BLaER1 treated with 17β-estradiol and CSF1 and Interleukin-3, amounts not matched to agents 10 nM and 100 nM (cell line): ENCODE measurements around the gene TXLNA.

ENCODE experiments used
- H3K27ac ChIP-seq, 11 experiments: shearing (Covaris generic); formaldehyde crosslinking; 2 replicates each; pipeline ENCODE4 v1.8.1; 2022
- H3K27me3 ChIP-seq, 11 experiments: shearing (Covaris generic); formaldehyde crosslinking; 2 replicates each; pipeline ENCODE4 v1.8.1; 2022
- H3K36me3 ChIP-seq, 11 experiments: shearing (Covaris generic); formaldehyde crosslinking; 2 replicates each; pipeline ENCODE4 v1.8.1; 2022
- H3K4me1 ChIP-seq, 10 experiments: shearing (Covaris generic); formaldehyde crosslinking; 2 replicates each; pipeline ENCODE4 v1.8.1; 2022
- H3K4me2 ChIP-seq, 11 experiments: shearing (Covaris generic); formaldehyde crosslinking; 2 replicates each; pipeline ENCODE4 v1.8.1; 2022
- H3K4me3 ChIP-seq, 10 experiments: shearing (Covaris generic); formaldehyde crosslinking; 2 replicates each; pipeline ENCODE4 v1.8.1; 2022
- H3K9ac ChIP-seq, 11 experiments: shearing (Covaris generic); formaldehyde crosslinking; 2 replicates each; pipeline ENCODE4 v1.8.1; 2022
- H3K9me3 ChIP-seq, 11 experiments: shearing (Covaris generic); formaldehyde crosslinking; replicated peaks in 1 of 11; 2 replicates each; pipeline ENCODE4 v1.8.1; 2022
- H4K20me1 ChIP-seq, 11 experiments: shearing (Covaris generic); formaldehyde crosslinking; 2 replicates each; pipeline ENCODE4 v1.8.1; 2022
- Cebpa-rat ChIP-seq, 11 experiments: shearing (Covaris generic); IDR thresholded peaks; 2 replicates each; pipeline ENCODE4 v1.8.1; 2022

Gene TXLNA

GRCh38 chr1:32205401-32206370, 26.2 kb downstream of the TXLNA start, which contains the start of gene IQCC:
TSS of gene IQCC (plus strand) at chr1:32205671. CDS start at chr1:32205682, 11 bp downstream.
- Histone ChIP-seq H3K27me3 (no peaks in the 10 kb centered on the region), H3K9ac (peak within 1 kb of the TSS; percentile 79 to 92 (median 85)), H3K4me2 (peak within 1 kb of the TSS; percentile 90 to 100 (median 99)), H4K20me1 (no peaks in the 10 kb centered on the region), H3K36me3 (peaks cover 0 to 21% (median 7%) of the 10 kb centered on the region in 11 experiments; a peak in 7 of 22 replicates), H3K27ac (peak within 1 kb of the TSS; percentile 38 to 81 (median 75); a peak in 21 of 22 replicates), H3K9me3 (no peaks in the 10 kb centered on the region), H3K4me1 (peaks cover 41 to 69% (median 53%) of the 10 kb centered on the region in 10 experiments), H3K4me3 (peak within 1 kb of the TSS; percentile 66 to 88 (median 78))
- no peak for TF ChIP-seq Cebpa-rat (IDR thresholded peaks at IDR 0.05)

DNA sequence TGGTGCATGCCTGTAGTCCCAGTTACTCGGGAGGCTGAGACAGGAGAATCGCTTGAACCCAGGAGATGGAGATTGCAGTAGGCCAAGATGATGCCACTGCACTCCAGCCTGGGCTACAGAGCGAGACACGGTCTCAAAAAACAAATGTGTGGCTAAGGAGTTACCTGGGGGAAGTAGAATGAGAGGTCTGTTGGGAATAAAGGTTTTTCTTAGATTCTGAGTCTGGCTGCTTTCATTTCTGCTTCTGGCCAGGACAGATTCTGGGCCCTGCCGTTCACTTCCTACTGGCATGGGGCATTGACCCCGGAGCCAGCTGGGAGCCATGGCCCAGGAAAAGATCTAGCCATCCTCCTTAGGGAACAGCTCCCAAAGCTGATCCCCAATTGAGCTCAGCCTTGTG, 29.0 kb downstream of the TXLNA start:
- no peak overlapping the region for H3K9ac ChIP-seq
- peak overlapping the region in 2 of 11 experiments; percentile 1 to 28; a peak in 2 of 22 replicates for H3K27ac ChIP-seq
- H3K27me3 ChIP-seq = no peaks in the 10 kb centered on the region
- no peaks in the 10 kb centered on the region for H3K9me3 ChIP-seq
- peaks cover 26 to 43% (median 33%) of the 10 kb centered on the region in 10 experiments for H3K4me1 ChIP-seq
- H3K4me3 ChIP-seq = no peak overlapping the region
- no peaks in the 10 kb centered on the region; a peak in 1 of 22 replicates for H4K20me1 ChIP-seq
- peak overlapping the region in 10 of 11 experiments; percentile 14 to 54 (median 30); a peak in 15 of 22 replicates for H3K4me2 ChIP-seq
- no peak for TF ChIP-seq Cebpa-rat (IDR thresholded peaks at IDR 0.05)
- peaks cover 0 to 23% (median 7%) of the 10 kb centered on the region in 11 experiments; a peak in 8 of 22 replicates for H3K36me3 ChIP-seq

DNA sequence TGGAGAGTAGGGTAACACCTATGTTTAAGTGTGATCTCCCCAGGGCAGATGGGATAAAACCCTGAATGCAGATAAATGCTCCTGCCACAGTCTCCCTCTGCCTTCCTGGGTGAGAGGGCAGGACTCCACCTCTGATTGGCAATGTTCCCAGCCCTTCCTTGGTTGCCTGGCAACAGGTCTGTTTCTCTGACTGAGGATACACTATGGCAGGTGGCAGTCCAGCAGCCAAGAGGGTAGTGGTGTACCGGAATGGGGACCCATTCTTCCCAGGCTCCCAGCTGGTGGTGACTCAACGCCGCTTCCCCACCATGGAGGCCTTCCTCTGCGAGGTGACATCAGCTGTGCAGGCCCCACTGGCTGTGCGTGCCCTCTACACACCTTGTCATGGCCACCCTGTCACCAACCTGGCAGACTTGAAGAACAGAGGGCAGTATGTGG, 29.4 kb downstream of the TXLNA start, which contains the start of gene DCDC2B:
Gene DCDC2B, plus strand, starts transcription at position 199 of the 438 bp plus-strand sequence. Its CDS starts 5 bp downstream, at position 204.
- H3K36me3 ChIP-seq = peaks cover 0 to 22% (median 7%) of the 10 kb centered on the region in 11 experiments; a peak in 10 of 22 replicates
- H3K4me1 ChIP-seq = peaks cover 26 to 42% (median 33%) of the 10 kb centered on the region in 10 experiments
- peak within 1 kb of the TSS in 10 of 11 experiments; percentile 14 to 54 (median 30); a peak in 15 of 22 replicates for H3K4me2 ChIP-seq
- H3K9ac ChIP-seq = no peak within 1 kb of the TSS
- no peaks in the 10 kb centered on the region for H3K27me3 ChIP-seq
- TF ChIP-seq Cebpa-rat (IDR thresholded peaks at IDR 0.05) = no peak
- H3K27ac ChIP-seq = peak within 1 kb of the TSS in 2 of 11 experiments; percentile 1 to 28; a peak in 2 of 22 replicates
- H3K4me3 ChIP-seq = no peak within 1 kb of the TSS
- H3K9me3 ChIP-seq = no peaks in the 10 kb centered on the region
- no peaks in the 10 kb centered on the region; a peak in 1 of 22 replicates for H4K20me1 ChIP-seq

DNA sequence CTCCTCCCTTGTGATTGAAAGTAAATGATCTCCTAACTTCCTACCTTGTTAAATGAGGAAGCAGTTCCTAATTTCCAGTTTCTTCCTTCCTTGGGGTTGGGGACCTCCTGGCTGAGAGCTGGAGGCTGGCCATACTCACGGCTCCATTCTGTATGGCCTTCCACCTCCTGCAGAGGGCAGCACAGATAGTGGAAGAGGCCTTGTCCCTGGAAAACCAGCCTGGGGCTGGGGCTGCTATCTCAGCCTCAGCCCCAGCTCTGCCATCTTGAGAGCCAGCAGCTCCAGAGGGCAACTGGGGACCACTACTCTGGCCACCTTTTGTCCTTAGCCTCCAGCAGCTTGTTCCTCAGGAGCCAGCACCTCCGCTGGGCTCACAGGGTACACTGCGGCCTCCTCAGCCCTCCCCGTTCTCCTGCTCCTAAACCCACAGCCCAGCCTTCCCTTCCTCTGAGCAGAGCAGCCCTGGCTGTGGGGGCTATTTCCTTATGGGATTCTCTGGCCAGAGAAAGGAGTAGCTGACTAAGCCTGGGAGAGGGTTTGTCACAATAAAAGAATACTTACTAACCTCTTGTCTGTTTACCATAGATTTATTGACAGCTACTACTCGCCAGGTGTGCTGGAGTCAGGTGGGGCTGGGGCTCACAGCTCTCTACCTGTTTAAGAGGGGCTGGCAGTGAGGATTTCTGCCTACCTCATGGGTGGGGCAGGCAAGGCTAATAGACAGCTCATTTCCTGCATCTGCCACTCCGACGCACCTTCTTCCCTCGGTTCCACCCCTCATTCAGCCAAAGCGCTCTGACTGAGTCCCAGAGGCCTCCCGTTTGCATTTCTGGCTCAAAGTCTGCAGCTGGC, 36.4 kb downstream of the TXLNA start:
- Histone ChIP-seq H3K9ac (peak overlapping the region in 5 of 11 experiments; percentile 20 to 57 (median 29); a peak in 4 of 22 replicates), H3K9me3 (no peaks in the 10 kb centered on the region), H3K4me2 (peak overlapping the region in 4 of 11 experiments; percentile 2 to 48 (median 25); a peak in 4 of 22 replicates), H3K36me3 (peaks cover 20 to 58% (median 25%) of the 10 kb centered on the region in 11 experiments; a peak in 20 of 22 replicates), H3K4me1 (peaks cover 14 to 38% (median 19%) of the 10 kb centered on the region in 10 experiments), H3K27me3 (no peaks in the 10 kb centered on the region), H4K20me1 (peaks cover 0 to 11% (median 0%) of the 10 kb centered on the region in 11 experiments; a peak in 3 of 22 replicates), H3K4me3 (no peak overlapping the region), H3K27ac (peak overlapping the region in 2 of 11 experiments; percentile 4 to 12; a peak in 2 of 22 replicates)
- TF ChIP-seq Cebpa-rat (IDR thresholded peaks at IDR 0.05) = no peak

DNA sequence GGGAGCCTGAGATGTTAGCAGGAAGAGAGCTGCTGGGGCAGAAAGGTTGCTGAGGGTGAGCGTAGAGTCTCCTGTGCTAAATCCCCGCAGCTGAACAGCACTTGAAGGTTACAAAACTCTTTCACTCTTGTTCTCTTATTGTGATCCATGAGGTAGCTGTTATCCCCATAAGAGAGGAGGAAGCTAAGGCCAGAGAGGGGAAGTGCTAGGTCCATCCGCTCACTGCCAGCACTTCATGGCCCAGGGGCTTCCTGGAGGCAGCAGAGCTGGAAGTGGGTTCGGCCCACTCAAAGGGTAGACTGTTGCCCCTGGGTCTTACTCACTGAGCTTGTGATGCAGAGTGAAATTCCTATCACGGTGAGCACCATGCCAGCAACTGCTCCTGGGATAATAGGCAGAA, 37.1 kb downstream of the TXLNA start:
- Histone ChIP-seq H4K20me1 (peaks cover 0 to 11% (median 0%) of the 10 kb centered on the region in 11 experiments; a peak in 3 of 22 replicates), H3K27ac (0 out of 22 replicates have a peak overlapping the region, but pooled peaks of 1 of the 11 experiments have one; percentile 12), H3K4me3 (no peak overlapping the region)

DNA sequence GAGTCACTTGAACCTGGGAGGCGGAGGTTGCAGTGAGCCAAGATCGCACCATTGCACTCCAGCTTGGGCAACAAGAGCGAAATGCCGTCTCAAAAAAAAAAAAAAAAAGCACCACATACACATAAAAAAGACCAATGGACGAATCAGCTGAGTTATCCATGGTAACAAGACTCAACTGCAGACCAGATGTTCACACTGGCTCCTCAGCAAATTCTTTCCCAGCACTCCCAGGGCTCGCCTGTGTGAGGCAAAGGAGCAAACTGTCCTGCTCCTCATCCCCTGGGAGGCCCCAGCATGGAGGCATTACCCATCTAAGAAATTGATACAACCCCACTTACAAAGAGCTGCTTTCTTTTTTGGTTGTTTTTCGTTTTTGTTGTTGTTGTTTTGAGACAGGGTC, 39.5 kb downstream of the TXLNA start:
- Histone ChIP-seq H3K4me2 (peak overlapping the region in 1 of 11 experiments; percentile 85; a peak in 1 of 22 replicates), H3K36me3 (peaks cover 25 to 59% (median 30%) of the 10 kb centered on the region in 11 experiments), H4K20me1 (peaks cover 0 to 14% (median 1%) of the 10 kb centered on the region in 11 experiments; a peak in 7 of 22 replicates), H3K4me1 (peaks cover 36 to 59% (median 42%) of the 10 kb centered on the region in 10 experiments), H3K27ac (peak overlapping the region in 2 of 11 experiments; percentile 15 to 18; a peak in 2 of 22 replicates), H3K4me3 (no peak overlapping the region), H3K9ac (no peak overlapping the region), H3K27me3 (no peaks in the 10 kb centered on the region), H3K9me3 (no peaks in the 10 kb centered on the region)
- TF ChIP-seq Cebpa-rat (IDR thresholded peaks at IDR 0.05) = no peak

More for the DNA sequence above, 37.1 kb downstream of the TXLNA start:
- H3K27me3 ChIP-seq = no peaks in the 10 kb centered on the region
- TF ChIP-seq Cebpa-rat (IDR thresholded peaks at IDR 0.05) = no peak
- peak overlapping the region in 4 of 11 experiments; percentile 2 to 48 (median 25); a peak in 4 of 22 replicates for H3K4me2 ChIP-seq
- peaks cover 21 to 45% (median 26%) of the 10 kb centered on the region in 10 experiments for H3K4me1 ChIP-seq
- peak overlapping the region in 4 of 11 experiments; percentile 7 to 57 (median 18); a peak in 2 of 22 replicates for H3K9ac ChIP-seq
- peaks cover 20 to 58% (median 25%) of the 10 kb centered on the region in 11 experiments; a peak in 20 of 22 replicates for H3K36me3 ChIP-seq
- H3K9me3 ChIP-seq = no peaks in the 10 kb centered on the region

DNA sequence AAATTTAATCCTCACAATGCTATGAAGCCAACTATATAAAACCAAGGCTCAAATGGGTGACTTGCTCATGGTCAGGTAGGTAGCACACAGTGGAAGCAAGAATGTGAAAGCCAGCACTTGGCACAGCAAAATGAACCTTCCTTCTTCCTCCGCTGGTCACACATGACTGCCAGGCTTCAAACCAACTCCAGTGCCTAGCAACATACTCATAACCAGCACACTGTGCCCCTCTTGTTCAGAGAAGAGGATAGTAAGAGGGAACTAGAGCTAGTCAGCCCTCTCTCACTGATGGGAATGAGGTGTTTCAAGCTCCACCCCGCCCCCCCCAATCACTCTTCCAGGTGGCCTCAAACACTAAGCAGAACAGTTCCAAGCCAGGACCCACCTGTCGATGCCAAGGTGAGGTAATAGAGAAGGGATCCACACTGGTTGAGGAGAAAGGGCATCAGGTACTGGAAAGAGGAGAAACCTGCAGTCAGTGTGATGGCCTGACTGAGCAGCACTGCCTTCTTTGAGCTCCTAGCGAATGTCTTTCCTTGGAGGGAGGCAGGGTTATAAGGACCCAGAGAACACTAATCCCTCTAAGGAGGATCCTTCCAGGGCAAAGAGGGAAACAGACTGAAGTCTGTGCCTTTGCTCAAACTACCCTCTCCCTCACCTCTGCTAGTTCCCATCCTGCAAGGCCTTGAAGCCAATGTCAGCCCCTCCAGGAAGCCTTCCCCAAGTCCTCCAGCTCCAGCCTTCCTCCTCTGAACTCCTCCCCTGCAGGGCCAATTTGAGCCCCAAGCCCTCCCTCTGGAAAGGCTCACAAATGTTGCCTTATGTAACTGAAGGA, 41.5 kb downstream of the TXLNA start:
- Histone ChIP-seq H3K9me3 (no peaks in the 10 kb centered on the region), H3K4me2 (peak overlapping the region; percentile 84 to 99 (median 94)), H3K4me1 (peaks cover 40 to 54% (median 46%) of the 10 kb centered on the region in 10 experiments), H3K36me3 (peaks cover 33 to 61% (median 40%) of the 10 kb centered on the region in 11 experiments), H3K27ac (peak overlapping the region; percentile 83 to 93 (median 90); a peak in 20 of 22 replicates), H3K9ac (peak overlapping the region; percentile 53 to 94 (median 91)), H3K27me3 (no peaks in the 10 kb centered on the region), H3K4me3 (peak overlapping the region; percentile 75 to 94 (median 82)), H4K20me1 (peaks cover 0 to 29% (median 5%) of the 10 kb centered on the region in 11 experiments; a peak in 8 of 22 replicates)
- TF ChIP-seq Cebpa-rat (IDR thresholded peaks at IDR 0.05) = no peak
